MM.1S (cell line): Measurements from ENCODE around the gene TUBGCP4.

Experiments
- DNase-seq: peaks from one replicate; pipeline ENCODE4 v3.0.0-alpha.2; 2015
- H2AFZ ChIP-seq: fragments of 300-600 bp; sonication (generic); 2 replicates; pipeline ENCODE4 v1.6.0; 2016; ENCODE audit warnings: antibody characterized with exemption, low read length
- H3F3A ChIP-seq: fragments of 300-600 bp; sonication (generic); 2 replicates; pipeline ENCODE4 v1.6.1; 2016; ENCODE audit warnings: mild to moderate bottlenecking, antibody characterized with exemption, low read length, moderate library complexity, mixed read lengths; ENCODE audit not compliant: insufficient read depth
- H3K27ac ChIP-seq: fragments of 300-600 bp; sonication (generic); 2 replicates; pipeline ENCODE4 v1.5.1; 2016; ENCODE audit warnings: mild to moderate bottlenecking, low read length
- H3K27me3 ChIP-seq: fragments of 300-600 bp; sonication (generic); replicated peaks from 2 replicates; pipeline ENCODE4 v1.6.0; 2016; ENCODE audit warnings: low read length; ENCODE audit not compliant: insufficient read depth
- H3K36me3 ChIP-seq: fragments of 300-600 bp; sonication (generic); replicated peaks from 2 replicates; pipeline ENCODE4 v1.6.1; 2016; ENCODE audit warnings: mild to moderate bottlenecking, low read length, mixed read lengths; ENCODE audit not compliant: insufficient read depth
- H3K4me1 ChIP-seq: fragments of 300-600 bp; sonication (generic); 2 replicates; pipeline ENCODE4 v1.6.1; 2016; ENCODE audit warnings: low read length, mixed read lengths
- H3K4me2 ChIP-seq: fragments of 300-600 bp; sonication (generic); 2 replicates; pipeline ENCODE4 v1.6.0; 2016; ENCODE audit warnings: low read depth, low read length
- H3K4me3 ChIP-seq: fragments of 300-600 bp; sonication (generic); 2 replicates; pipeline ENCODE4 v1.5.1; 2016; ENCODE audit warnings: low read length, mixed read lengths
- H3K79me2 ChIP-seq: fragments of 300-600 bp; sonication (generic); 2 replicates; pipeline ENCODE4 v1.6.1; 2016; ENCODE audit warnings: mixed run types, low read length, mixed read lengths
- H3K9ac ChIP-seq: fragments of 300-600 bp; sonication (generic); 2 replicates; pipeline ENCODE4 v1.6.1; 2016; ENCODE audit warnings: low read length, mixed read lengths
- H3K9me2 ChIP-seq: fragments of 300-600 bp; sonication (generic); replicated peaks from 2 replicates; pipeline ENCODE4 v1.6.1; 2016; ENCODE audit warnings: mild to moderate bottlenecking, low read length, mixed read lengths; ENCODE audit not compliant: insufficient read depth
- H3K9me3 ChIP-seq: fragments of 300-600 bp; sonication (generic); replicated peaks from 2 replicates; pipeline ENCODE4 v1.6.1; 2016; ENCODE audit warnings: mild to moderate bottlenecking, low read length, mixed read lengths; ENCODE audit not compliant: insufficient read depth
- H4K20me1 ChIP-seq: fragments of 300-600 bp; sonication (generic); 2 replicates; pipeline ENCODE4 v1.6.1; 2016; ENCODE audit warnings: mild to moderate bottlenecking, low read length, moderate library complexity, mixed read lengths; ENCODE audit not compliant: insufficient read depth
- CTCF ChIP-seq: fragments of 300-600 bp; sonication (generic); IDR thresholded peaks from 2 replicates; pipeline ENCODE4 v1.5.1; 2016; ENCODE audit warnings: antibody characterized with exemption, low read length, mixed read lengths
- EZH2 ChIP-seq: fragments of 300-600 bp; sonication (generic); optimal IDR thresholded peaks from 2 replicates; pipeline ENCODE3; 2017; ENCODE audit warnings: low read depth, mild to moderate bottlenecking, antibody characterized with exemption, low read length, mixed read lengths
- EZH2phosphoT487 ChIP-seq: fragments of 300-600 bp; sonication (generic); IDR thresholded peaks from 2 replicates; pipeline ENCODE4 v1.6.1; 2018; ENCODE audit warnings: antibody characterized with exemption, low read length

TUBGCP4 gene

GRCh38 chr15:43420435-43420834 is 49.5 kb downstream of the TUBGCP4 start:
- no peak for DNase-seq
- Histone ChIP-seq H3K9me3 (no peaks in the 10 kb centered on the region), H3K27ac (no peak overlapping the region), H3K79me2 (no peaks in the 10 kb centered on the region), H3K9ac (no peak overlapping the region), H3F3A (no peaks in the 10 kb centered on the region), H3K9me2 (no peaks in the 10 kb centered on the region), H3K36me3 (no peaks in the 10 kb centered on the region), H3K4me3 (no peak overlapping the region), H2AFZ (no peak overlapping the region), H3K27me3 (no peaks in the 10 kb centered on the region), H3K4me2 (no peak overlapping the region), H4K20me1 (no peaks in the 10 kb centered on the region), H3K4me1 (no peaks in the 10 kb centered on the region)
- TF ChIP-seq EZH2phosphoT487 = no peak
- TF ChIP-seq EZH2 = no peak
- TF ChIP-seq CTCF = no peak

DNA sequence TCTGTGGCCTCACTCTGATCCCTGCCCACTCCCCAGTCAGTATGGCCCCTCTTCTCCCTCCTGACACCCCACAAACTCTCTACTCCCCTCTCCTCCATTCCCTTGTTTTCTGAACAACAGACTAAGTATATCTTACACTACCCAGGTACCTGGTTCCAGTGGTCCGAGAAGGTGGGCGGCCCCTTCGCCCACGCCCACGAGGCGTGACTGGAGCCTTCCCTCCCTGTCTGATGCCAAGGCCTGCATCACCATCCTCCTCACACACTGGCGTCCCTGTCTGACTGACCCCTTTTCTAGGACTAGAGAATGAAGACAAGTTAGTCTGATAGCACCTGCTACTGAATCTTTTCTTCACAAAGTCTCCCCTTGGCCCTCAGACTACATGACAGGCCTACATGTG is 50.0 kb downstream of the TUBGCP4 start:
- H3K4me1 ChIP-seq = no peaks in the 10 kb centered on the region
- H3F3A ChIP-seq = no peaks in the 10 kb centered on the region
- H3K27ac ChIP-seq = no peak overlapping the region
- DNase-seq = no peak
- H3K9ac ChIP-seq = no peak overlapping the region
- TF ChIP-seq EZH2phosphoT487 (no peak), CTCF (no peak)
- no peaks in the 10 kb centered on the region for H3K27me3 ChIP-seq
- H3K9me3 ChIP-seq = no peaks in the 10 kb centered on the region
- H3K4me3 ChIP-seq = no peak overlapping the region
- H2AFZ ChIP-seq = no peak overlapping the region
- H3K36me3 ChIP-seq = no peaks in the 10 kb centered on the region
- H3K4me2 ChIP-seq = no peak overlapping the region
- no peaks in the 10 kb centered on the region for H3K79me2 ChIP-seq
- no peaks in the 10 kb centered on the region for H4K20me1 ChIP-seq
- no peaks in the 10 kb centered on the region for H3K9me2 ChIP-seq

- no peaks in the 10 kb centered on the region for H3K79me2 ChIP-seq
- no peak overlapping the region for H2AFZ ChIP-seq
- no peaks in the 10 kb centered on the region for H3K27me3 ChIP-seq
- H3K9me2 ChIP-seq = no peaks in the 10 kb centered on the region
- no peak for DNase-seq
- H3K9ac ChIP-seq = no peak overlapping the region
- H3K36me3 ChIP-seq = no peaks in the 10 kb centered on the region
- H3F3A ChIP-seq = no peaks in the 10 kb centered on the region
- H3K4me3 ChIP-seq = no peak overlapping the region
- H3K4me1 ChIP-seq = no peaks in the 10 kb centered on the region
- TF ChIP-seq EZH2 (no peak), EZH2phosphoT487 (no peak), CTCF (no peak)
- H3K4me2 ChIP-seq = no peak overlapping the region
- H3K27ac ChIP-seq = no peak overlapping the region
- no peaks in the 10 kb centered on the region for H4K20me1 ChIP-seq
- H3K9me3 ChIP-seq = no peaks in the 10 kb centered on the region
Measured at GRCh38 chr15:43423793-43424192, 52.9 kb downstream of the TUBGCP4 start.

DNA sequence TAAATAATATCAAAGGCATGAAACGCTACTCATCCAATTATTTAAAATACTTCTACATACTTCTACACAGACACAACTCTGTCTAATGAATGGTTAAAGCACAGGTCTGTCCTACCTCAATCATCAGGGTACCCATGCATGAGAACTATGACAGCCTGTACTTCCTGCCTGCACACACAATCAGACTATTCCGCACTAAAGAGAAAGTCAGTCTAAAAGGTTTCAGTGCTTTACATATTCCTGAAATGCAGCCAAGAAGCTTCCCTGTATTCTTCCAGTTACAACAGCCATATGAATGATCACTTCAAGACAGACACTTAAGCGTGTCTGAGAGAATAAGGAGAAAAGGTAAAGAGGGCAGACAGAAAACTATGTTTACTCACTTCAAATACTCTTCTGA is 58.8 kb downstream of the TUBGCP4 start:
- H3K9ac ChIP-seq = no peak overlapping the region
- H3K9me3 ChIP-seq = no peaks in the 10 kb centered on the region
- H3K27me3 ChIP-seq = no peaks in the 10 kb centered on the region
- no peaks in the 10 kb centered on the region for H4K20me1 ChIP-seq
- H3K4me1 ChIP-seq = peaks cover 5% of the 10 kb centered on the region; the same call in 1 of the 2 replicates
- no peak overlapping the region for H3K4me3 ChIP-seq
- DNase-seq = no peak
- H3F3A ChIP-seq = no peaks in the 10 kb centered on the region
- no peak overlapping the region for H2AFZ ChIP-seq
- H3K4me2 ChIP-seq = no peak overlapping the region
- H3K27ac ChIP-seq = no peak overlapping the region
- no peak for TF ChIP-seq EZH2phosphoT487
- no peaks in the 10 kb centered on the region for H3K9me2 ChIP-seq
- no peaks in the 10 kb centered on the region for H3K79me2 ChIP-seq
- no peaks in the 10 kb centered on the region for H3K36me3 ChIP-seq
